Stimulated activated CD8-positive, alpha-beta memory T cell treated with anti-CD3 and anti-CD28 coated beads, Interleukin-2, amount 100 ng/mL, for 1 hour (primary cell): ENCODE data around the gene SACM1L.

Experiments
- DNase-seq, 2 donors: peaks; one replicate each; pipeline ENCODE4 v3.0.0-alpha.2; 2020; ENCODE audit warnings: low read depth in 2 of 2

Gene SACM1L

GRCh38 chr3:45688882-45689786 lies at the start of gene SACM1L:
SACM1L (plus strand) TSS chr3:45689396; CDS start chr3:45689466, 70 bp downstream.
- peak; percentile 89 to 91 for DNase-seq

GRCh38 chr3:45640091-45640507 lies 49.1 kb upstream of the SACM1L start:
- DNase-seq: no peak

GRCh38 chr3:45640724-45641361 lies 48.4 kb upstream of the SACM1L start:
- DNase-seq: no peak

DNA sequence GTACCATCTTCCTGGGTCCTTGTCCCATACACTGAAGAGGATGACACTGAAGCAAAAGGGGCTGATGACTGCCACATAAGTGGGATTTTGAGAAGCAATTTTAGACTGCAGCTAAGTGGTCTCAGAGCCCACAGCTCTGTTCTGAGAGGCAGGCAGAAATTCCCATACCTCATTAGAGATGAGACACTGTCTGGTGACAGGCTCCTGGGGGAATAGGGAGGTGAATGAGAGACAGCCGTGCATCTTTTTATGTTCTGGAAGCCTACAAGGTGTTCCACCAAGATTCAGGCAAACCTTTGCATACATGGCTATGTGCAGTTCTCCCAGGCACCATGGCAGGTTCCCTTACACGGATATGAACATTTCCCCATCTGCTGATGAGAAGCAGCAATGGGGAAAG lies 47.4 kb upstream of the SACM1L start:
- no peak for DNase-seq

DNA sequence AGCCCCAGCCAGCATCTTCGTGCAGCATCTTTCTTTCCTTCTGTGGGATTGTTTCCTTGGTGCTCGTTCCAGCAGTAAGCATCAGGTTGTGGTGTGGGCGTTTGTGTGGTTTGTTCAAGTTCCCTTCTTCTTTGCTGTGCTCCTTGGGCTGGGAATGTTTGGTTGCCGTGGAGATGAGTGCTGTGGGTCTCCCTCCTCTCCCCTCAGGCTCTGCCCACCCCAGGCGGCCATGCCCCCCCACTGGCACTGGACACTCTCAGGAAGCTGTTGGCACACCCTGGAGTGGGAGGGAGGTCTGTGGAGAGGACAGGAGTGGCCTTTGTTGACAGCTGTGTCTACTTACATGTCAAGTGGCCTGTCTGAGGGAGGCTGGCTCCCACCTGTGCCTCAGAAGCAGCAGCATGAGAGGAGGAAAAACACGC lies 46.5 kb upstream of the SACM1L start:
- DNase-seq: no peak

DNA sequence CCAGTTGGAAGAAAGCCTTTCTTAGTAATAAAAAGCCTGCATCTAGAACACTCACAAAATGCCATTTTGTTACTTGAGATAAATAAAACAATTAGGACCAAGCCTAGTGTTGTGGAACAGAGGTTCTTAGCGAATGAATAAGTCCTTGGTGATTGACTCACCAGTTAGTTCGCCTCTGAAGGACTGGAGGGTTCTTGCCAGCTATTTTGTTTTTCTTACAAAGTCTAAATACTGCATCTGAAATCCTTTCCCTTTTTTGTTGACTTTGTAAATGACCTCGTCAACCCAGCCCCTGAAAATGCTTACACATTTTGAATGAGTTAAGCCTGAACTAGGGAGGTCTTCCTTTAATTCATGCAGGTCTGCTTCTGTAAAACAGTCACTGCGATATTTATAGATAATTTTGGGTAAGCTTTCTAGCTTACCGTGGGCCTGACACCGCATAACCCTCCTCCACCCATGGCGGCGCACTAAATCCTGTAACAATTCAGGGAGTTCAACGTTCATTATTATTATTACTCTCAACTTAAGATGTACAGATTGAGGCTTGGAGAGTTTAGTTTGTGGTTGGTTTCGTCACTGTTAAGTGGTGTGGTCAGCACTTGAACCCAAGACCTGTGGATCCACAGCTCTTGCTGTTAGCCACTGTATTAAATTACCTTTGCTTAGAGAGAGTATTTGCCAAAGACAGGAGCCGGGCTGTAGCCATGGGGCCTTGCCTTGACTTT lies 45.0 kb upstream of the SACM1L start:
- DNase-seq: no peak

DNA sequence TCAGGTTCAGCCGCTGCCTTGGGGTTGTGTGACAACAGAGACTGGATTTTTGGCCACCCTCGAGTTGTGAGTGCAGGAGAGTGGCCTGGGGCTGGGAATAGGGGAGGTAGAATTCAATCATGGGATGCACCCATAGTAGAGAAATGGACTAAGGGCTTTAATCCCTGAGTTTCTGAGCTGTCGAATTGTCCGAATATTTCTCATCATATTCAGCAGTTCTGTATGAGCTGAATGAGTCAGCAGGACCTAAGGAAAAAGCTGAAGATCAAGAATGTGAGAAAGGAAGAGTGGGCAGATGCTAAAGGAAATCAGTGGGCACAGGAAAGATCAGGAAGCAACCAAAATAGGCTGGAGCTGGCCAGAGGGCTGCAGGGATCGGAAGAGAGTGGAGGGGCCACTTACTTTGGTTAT lies 44.4 kb upstream of the SACM1L start:
- DNase-seq: no peak

- no peak for DNase-seq
These were observed 43.1 kb upstream of the SACM1L start for GRCh38 chr3:45646051-45646585.

DNA sequence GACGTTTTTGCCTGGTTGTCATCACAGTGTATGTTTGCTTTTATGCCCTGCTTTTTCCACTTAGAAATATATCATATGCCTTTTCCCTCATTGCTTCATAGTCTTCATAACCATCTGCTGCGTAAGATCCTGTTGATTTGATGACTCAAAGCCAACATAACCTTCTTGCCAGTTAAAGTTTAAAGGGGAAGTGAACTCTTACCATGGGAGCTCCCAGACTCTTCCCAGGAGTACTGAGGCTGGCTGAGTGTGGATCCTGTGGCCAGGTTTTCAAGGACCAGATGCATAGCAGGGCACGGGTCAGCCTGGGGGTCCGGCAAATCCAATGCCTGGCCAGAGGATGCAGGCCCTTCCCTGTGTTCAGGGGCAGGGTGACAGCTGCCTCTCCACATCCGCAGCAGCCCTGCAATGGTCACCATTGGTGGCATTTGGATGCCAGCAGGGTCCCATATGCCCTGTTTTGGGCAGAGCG lies 42.0 kb upstream of the SACM1L start:
- no peak for DNase-seq

- no peak for DNase-seq
These were observed 36.0 kb upstream of the SACM1L start for GRCh38 chr3:45653205-45653604.

GRCh38 chr3:45654397-45654944 lies 34.7 kb upstream of the SACM1L start:
- no peak for DNase-seq

- no peak for DNase-seq
These were observed 33.3 kb upstream of the SACM1L start for GRCh38 chr3:45655906-45656305.

DNA sequence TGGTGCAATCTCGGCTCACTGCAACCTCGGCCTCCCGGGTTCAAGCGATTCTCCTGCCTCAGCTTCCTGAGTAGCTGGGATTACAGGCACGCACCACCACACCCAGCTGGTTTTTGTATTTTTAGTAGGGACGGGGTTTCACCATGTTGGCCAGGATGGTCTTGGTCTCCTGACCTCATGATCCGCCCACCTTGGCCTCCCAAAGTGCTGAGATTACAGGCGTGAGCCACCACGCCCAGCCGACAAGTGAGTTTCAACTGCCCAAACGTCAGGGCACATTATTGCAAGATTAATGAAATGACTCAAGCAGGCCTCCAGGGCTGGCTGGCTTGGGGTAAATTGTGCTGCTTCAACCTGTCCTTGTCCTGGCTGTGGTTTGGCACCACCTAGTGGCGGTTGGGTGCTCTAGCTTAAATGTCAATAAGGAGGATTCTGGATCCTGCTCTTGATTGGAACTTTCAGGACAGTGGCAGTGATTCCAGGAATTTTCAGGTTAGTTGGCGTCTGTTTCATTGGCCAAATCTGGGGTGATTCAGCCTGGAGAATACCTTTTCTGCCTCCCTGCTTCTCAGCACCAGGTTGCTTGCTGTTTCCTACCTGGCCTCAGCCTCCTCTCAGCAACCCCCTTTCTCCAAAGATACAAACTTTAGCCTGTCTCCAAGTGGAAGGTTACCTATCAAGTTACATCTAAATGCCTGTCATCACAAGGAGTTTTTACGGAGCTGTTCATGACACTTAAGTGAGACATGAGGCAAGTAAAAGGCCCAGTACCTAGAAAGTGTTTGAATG lies 32.4 kb upstream of the SACM1L start:
- peak; percentile 72 to 79 for DNase-seq

DNA sequence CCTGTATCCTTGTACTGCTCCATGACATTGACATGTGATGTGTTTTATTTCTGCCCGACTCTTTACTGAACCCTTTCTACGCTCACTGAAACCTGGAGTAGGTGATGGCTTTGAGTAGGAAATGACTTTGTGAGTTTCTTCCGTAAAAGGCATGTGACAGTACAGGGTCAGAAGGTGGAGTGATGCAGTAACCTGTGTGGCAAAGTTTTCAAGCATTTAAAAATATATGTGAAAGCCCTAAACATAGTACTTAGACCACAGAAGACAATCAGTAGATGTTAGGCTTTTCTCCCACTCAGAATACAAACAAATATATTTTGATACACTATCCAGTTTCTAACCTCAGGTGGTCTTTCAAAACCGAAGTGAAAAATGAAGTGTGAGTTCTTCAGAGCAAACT lies 31.3 kb upstream of the SACM1L start:
- DNase-seq: no peak

DNA sequence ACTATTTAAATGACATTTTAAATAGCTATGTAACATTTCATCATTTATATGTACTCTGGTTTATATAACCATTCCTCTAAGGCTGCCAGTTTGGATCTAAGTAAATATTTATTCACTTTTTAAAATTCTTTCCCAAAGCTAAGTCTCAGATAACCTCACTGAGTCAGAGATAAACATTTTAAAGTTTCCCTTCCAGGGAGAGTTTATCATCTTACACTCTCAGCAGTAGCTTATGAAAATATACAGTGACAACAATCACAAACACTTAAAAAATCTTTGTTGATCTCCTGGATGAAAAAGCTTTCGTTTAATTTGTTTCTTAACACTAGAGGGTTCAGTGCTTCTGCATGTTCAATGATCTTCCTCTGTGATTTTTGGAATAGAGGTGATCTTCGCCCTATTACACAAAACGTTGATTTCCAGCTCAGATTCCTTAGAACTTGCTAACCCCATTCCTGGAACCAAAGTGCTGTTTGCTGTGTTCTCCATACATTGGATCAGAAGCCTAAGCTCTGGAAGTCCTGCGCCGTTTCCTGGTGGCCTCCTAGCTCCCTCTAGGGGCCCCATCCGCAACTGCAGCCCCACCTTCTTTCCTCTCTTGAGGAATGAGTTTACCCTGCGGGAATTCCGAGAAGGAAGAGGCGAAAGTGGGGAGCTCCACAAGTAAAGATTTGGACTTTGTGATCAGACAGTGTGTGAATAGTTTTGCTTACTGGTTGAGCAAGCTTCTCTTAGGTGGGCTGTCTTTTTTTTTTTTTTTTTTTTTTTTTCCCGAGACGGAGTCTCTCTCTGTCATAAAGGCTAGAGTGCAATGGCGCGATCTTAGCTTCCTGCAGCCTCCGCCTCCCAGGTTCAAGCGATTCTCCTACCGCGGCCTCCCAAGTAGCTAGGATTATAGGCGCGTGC lies 29.3 kb upstream of the SACM1L start:
- DNase-seq: no peak

DNA sequence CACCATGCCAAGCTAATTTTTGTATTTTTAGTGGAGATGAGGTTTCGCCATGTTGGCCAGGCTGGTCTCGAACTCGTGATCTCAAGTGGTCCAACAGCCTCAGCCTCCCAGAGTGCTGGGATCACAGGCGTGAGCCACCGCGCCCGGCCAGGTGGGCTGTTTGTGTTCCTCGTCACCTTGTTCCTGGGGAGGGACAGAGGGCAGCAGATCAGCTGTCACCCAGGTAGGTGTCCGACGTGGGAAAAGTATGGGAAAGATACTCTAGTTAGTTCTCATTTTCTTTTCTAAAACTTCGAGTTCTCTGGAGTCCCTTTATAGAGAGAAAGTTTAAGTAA lies 28.7 kb upstream of the SACM1L start:
- no peak for DNase-seq

- DNase-seq: peak; percentile 47 to 53
These were observed 24.6 kb upstream of the SACM1L start for GRCh38 chr3:45664578-45664977.

GRCh38 chr3:45665101-45665572 lies 24.1 kb upstream of the SACM1L start:
- DNase-seq: peak in 1 of 2 donors; percentile 25

DNA sequence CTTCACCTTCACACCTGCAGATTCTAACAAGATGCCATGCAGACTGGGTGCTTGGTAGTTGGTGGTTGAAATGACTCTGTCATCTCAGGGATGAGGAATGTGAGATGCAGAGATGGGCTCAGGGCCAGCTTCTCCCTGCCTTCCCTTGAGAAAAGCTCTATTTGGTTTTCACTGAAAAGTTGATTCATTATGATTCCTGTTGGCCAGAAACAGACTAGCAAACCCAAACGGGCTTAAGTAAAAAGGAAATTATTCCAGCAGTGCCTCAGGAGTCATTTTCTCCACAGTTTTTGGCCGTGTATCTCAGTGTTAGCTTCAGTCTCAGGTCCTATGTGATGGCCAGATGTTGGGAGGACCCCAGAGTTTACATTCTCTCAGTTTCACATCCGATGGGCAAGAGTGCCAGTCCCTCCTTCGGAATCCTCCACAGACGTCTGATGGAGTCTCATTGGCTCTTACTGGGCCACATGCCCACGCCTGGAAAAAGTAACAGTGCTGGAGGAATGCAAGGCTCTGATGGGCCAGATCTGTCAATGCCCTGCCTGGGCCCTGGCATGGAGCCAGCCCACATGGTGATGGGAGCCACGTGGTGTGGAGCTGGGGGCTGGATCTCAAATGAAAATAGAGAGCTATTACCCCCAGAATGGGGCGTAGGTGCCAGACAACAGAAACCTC lies 22.3 kb upstream of the SACM1L start:
- DNase-seq: no peak
